HCT116 (cell line): ENCODE data around the gene GRB2. TPM values are rescaled to one million over a fixed set of nuclear protein-coding genes. Genes with fewer than 3 reads are reported as not detected.

Source experiments
- ATAC-seq: fragments of 200-7000 bp; cut with Tn5 transposase; 2 replicates; pipeline ENCODE4 v1.9.1; 2020; ENCODE audit warnings: mild to moderate bottlenecking, moderate library complexity
- BruUV-seq: library from RNA; stranded (reverse); fragments of 400-500 nt; replicated peaks from 2 replicates; lab custom pipeline; 2021; lab: Mats Ljungman, UMichigan
- CTCF ChIA-PET: fragments of 300-600 bp; sonication (Branson Sonifier 250); formaldehyde crosslinking; loops from one replicate; lab custom pipeline; 2021; ENCODE audit warnings: antibody characterized with exemption; lab: Charles Lee
- POLR2A ChIA-PET: fragments of 300-600, 350-600 bp; sonication (Branson Sonifier 250); formaldehyde crosslinking; loops from one replicate; lab custom pipeline; 2021; ENCODE audit warnings: antibody characterized with exemption; lab: Charles Lee
- RAD21 ChIA-PET, 2 experiments: fragments of 300-600 bp; sonication (Branson Sonifier 250); formaldehyde crosslinking; loops; one replicate each; lab custom pipeline; 2023; ENCODE audit warnings: low total read pairs in 2 of 2; ENCODE audit not compliant: uncharacterized antibody in 2 of 2, unreplicated experiment in 2 of 2, low non-redundant PET in 1 of 2; lab: Charles Lee
- DNase-seq: peaks from one replicate; pipeline ENCODE4 v3.0.0-alpha.2; 2010; ENCODE audit warnings: low read depth, low spot score
- H2AFZ ChIP-seq: fragments of 200-600 bp; shearing (Covaris generic), sonication (generic); 2 replicates; pipeline ENCODE4 v1.6.1; 2017; ENCODE audit warnings: low read depth, mixed run types, mixed read lengths, antibody characterized with exemption, low read length; ENCODE audit not compliant: poor library complexity, severe bottlenecking
- H3K27ac ChIP-seq: 2 replicates; pipeline ENCODE4 v1.5.1; 2012; ENCODE audit warnings: low read depth, low read length
- H3K27me3 ChIP-seq: fragments of 200-600 bp; sonication (generic); 2 replicates; pipeline ENCODE4 v1.6.1; 2016; ENCODE audit warnings: mixed run types, low read length, mixed read lengths; ENCODE audit not compliant: insufficient read depth
- H3K36me3 ChIP-seq, 2 experiments: fragments of 200-500 bp in 1 of 2; fragments of 200-600 bp in 1 of 2; sonication (Bioruptor generic) in 1 of 2; sonication (generic) in 1 of 2; 2 replicates each; pipeline versions ENCODE4 v1.5.1 to v1.6.1; 2014 to 2016; ENCODE audit warnings: low read length in 2 of 2, inconsistent platforms in 1 of 2, mixed read lengths in 1 of 2, mixed run types in 1 of 2; ENCODE audit not compliant: insufficient read depth in 2 of 2, control insufficient read depth in 1 of 2
- H3K4me1 ChIP-seq, 2 experiments: fragments of 200-600 bp in 1 of 2; sonication (generic) in 1 of 2; 2 replicates each; pipeline versions ENCODE4 v1.5.1 to v1.6.1; 2012 to 2017; ENCODE audit warnings: low read length in 2 of 2, inconsistent platforms in 1 of 2, mild to moderate bottlenecking in 1 of 2, mixed read lengths in 1 of 2, mixed run types in 1 of 2, moderate library complexity in 1 of 2; ENCODE audit not compliant: insufficient read depth in 2 of 2, control insufficient read depth in 1 of 2
- H3K4me2 ChIP-seq: fragments of 200-600 bp; sonication (generic); 2 replicates; pipeline ENCODE4 v1.6.1; 2017; ENCODE audit warnings: mixed run types, low read length, mixed read lengths
- H3K4me3 ChIP-seq, 2 experiments: fragments of 200-600 bp in 1 of 2; sonication (generic) in 1 of 2; replicated peaks in 1 of 2; 2 replicates each; pipeline ENCODE4 v1.5.1; 2011 to 2016; ENCODE audit warnings: low read length in 2 of 2, control low read depth in 1 of 2, low read depth in 1 of 2, mild to moderate bottlenecking in 1 of 2, mixed read lengths in 1 of 2, mixed run types in 1 of 2
- H3K79me2 ChIP-seq: fragments of 200-600 bp; sonication (generic); 2 replicates; pipeline ENCODE4 v1.6.1; 2017; ENCODE audit warnings: mild to moderate bottlenecking, mixed run types, low read length, moderate library complexity, mixed read lengths; ENCODE audit not compliant: insufficient read depth
- H3K9ac ChIP-seq: fragments of 200-600 bp; sonication (generic); 2 replicates; pipeline ENCODE4 v1.6.1; 2016; ENCODE audit warnings: low read length, mixed read lengths
- H3K9me2 ChIP-seq: fragments of 200-600 bp; sonication (generic), shearing (Covaris generic); 2 replicates; pipeline ENCODE4 v1.6.1; 2017; ENCODE audit warnings: mixed run types, mild to moderate bottlenecking, moderate library complexity; ENCODE audit not compliant: insufficient read depth
- H3K9me3 ChIP-seq, 2 experiments: fragments of 200-500 bp in 1 of 2; fragments of 200-600 bp in 1 of 2; sonication (Bioruptor generic) in 1 of 2; sonication (generic) in 1 of 2; 2 replicates each; pipeline ENCODE4 v1.6.1; 2014 to 2017; ENCODE audit warnings: low read length in 2 of 2, mixed read lengths in 2 of 2, inconsistent platforms in 1 of 2, low read depth in 1 of 2, mild to moderate bottlenecking in 1 of 2, mixed run types in 1 of 2, moderate library complexity in 1 of 2; ENCODE audit not compliant: control insufficient read depth in 1 of 2, insufficient read depth in 1 of 2
- H4K20me1 ChIP-seq: fragments of 200-600 bp; sonication (generic), shearing (Covaris generic); 2 replicates; pipeline ENCODE4 v1.6.1; 2017; ENCODE audit warnings: mixed run types, mild to moderate bottlenecking, moderate library complexity; ENCODE audit not compliant: insufficient read depth
- CEBPB ChIP-seq: IDR thresholded peaks from 2 replicates; pipeline ENCODE4 v1.6.1; 2012; ENCODE audit warnings: low read depth
- EGR1 ChIP-seq: IDR thresholded peaks from 2 replicates; pipeline ENCODE4 v1.6.1; 2012; ENCODE audit warnings: low read depth
- FOSL1 ChIP-seq: IDR thresholded peaks from 2 replicates; pipeline ENCODE4 v1.6.1; 2012; ENCODE audit warnings: low read depth
- JUND ChIP-seq: IDR thresholded peaks from 2 replicates; pipeline ENCODE4 v1.6.1; 2012
- POLR2AphosphoS5 ChIP-seq: IDR thresholded peaks from 2 replicates; pipeline ENCODE4 v1.6.1; 2011; ENCODE audit warnings: mild to moderate bottlenecking, low read depth, low read length, moderate library complexity
- SRF ChIP-seq: IDR thresholded peaks from 2 replicates; pipeline ENCODE4 v1.6.1; 2012; ENCODE audit warnings: low read depth
- intact Hi-C: fragments of 100-400 bp; cut with micrococcal nuclease; formaldehyde crosslinking; loops from 2 replicates; pipeline ENCODE4 v1.10.0; 2022
- total RNA-seq: library from RNA; stranded (reverse); gene quantifications from one replicate; pipeline ENCODE4 v1.2.1, GENCODE V29; 2021; ENCODE audit not compliant: unreplicated experiment
- TF ChIP-seq, protein P1 (sequence below): IDR thresholded peaks from 2 replicates; pipeline ENCODE4 v1.6.1; 2012

GRB2 gene
- total RNA-seq, 1 experiment from 2014 or later, result 146 TPM

DNA sequence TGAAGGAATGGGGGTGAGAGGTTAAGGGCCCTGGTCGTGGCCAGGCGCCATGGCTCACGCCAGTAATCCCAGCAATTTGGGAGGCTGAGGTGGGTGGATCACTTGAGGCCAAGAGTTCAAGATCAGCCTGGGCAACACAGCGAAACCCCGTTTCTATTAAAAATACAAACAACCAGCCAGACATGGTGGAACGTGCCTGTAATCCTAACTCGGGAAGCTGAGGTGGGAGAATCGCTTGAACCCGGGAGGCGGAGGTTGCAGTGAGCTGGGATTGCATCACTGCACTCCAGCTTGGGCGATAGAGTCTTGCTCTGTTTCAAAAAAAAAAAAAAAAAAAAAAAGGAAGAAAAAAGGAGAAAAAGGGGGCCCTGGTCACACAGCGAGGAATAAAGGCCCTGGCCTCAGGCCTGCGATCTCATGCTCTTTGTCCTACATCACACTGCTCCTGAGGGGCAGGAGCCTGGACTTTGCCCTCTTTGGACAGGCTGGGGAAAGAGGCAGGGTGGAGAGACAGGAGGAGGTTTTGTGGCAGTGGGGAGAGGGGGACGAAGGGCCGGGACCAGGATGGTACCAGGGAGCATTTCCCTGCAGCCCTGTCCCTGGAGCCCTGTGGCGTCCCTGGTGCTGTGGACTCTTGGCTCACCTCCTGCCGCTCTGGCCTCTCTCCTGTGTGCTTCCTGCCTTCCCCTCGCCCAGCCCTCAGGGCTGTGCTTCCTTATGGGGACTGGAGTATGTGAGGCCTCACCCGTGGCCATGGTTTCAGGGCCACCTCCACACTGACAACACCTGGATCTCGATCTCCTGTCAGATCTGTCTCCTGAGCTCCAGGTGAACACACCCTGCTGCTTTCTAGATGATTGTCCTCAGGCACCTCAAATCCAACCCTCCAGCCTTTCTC is 96.5 kb downstream of the GRB2 start (continued):
- TF ChIP-seq POLR2AphosphoS5 (no peak), FOSL1 (no peak), EGR1 (no peak), CEBPB (no peak)

DNA sequence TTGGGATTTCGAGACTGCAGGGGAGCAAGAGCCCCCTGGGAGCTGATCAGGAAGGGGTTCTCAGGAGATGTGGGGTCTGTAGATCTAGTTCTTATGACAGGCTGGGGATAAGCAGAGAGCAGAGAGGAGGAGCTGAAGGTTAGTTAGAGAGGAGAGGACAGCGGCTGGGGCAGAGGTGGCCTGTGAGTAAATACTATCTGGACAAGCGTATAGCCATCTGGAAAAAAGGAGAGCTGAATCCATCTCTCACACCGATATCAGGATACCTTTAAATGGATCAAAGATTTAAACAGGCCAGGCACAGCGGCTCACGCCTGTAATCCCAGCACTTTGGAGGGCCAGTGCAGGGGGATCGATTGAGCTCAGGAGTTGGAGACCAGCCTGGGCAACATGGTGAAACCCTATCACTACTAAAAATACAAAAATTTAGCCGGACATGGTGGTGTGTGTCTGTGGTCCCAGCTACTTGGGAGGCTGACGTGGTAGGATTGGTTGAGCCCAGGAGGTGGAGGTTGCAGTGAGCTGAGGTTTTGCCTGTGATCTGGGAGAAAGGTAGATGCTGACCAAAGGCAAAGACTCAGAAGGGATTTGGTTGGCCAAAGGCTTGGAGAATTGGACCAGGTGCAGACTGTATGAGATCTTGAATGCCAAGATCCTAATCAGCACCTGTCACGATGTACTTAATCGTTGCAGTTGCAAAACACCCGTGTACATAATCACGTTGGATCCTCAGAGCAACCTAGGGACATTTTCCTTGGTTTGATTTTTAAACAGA is 97.3 kb downstream of the GRB2 start:
- no peak overlapping the region for H3K27ac ChIP-seq
- ChIA-PET RAD21 (interaction anchor here in 1 of 2 experiments (0.6 to 0.9 kb wide), 2 partner anchors 8 to 15 kb away, joined by 4 read pairs; no protein-coding TSS in a partner anchor), POLR2A (no interaction called here), CTCF (no interaction called here)
- no TSS peak for BruUV-seq
- H3K9ac ChIP-seq, result no peak overlapping the region
- no peaks in the 10 kb centered on the region for H3K79me2 ChIP-seq
- ATAC-seq (no peak), DNase-seq (no peak)
- H3K4me3 ChIP-seq, result no peak overlapping the region
- H3K9me2 ChIP-seq, result no peaks in the 10 kb centered on the region
- H3K36me3 ChIP-seq, result no peaks in the 10 kb centered on the region
- H2AFZ ChIP-seq, result no peak overlapping the region
- H4K20me1 ChIP-seq, result no peaks in the 10 kb centered on the region
- no peaks in the 10 kb centered on the region for H3K9me3 ChIP-seq
- peaks cover 7 to 21% of the 10 kb centered on the region in 2 experiments for H3K4me1 ChIP-seq
- no peaks in the 10 kb centered on the region for H3K27me3 ChIP-seq
- intact Hi-C loops, result no loop called here
- TF ChIP-seq EGR1 (no peak), CEBPB (no peak), FOSL1 (no peak), SRF (no peak), JUND (no peak)
- TF ChIP-seq, protein P1, sequence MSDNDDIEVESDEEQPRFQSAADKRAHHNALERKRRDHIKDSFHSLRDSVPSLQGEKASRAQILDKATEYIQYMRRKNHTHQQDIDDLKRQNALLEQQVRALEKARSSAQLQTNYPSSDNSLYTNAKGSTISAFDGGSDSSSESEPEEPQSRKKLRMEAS, result no peak
- no peak overlapping the region for H3K4me2 ChIP-seq
